AG10803 (cell line): ENCODE data around the gene SMIM12.
"Not testable (repeated sequence)": the region's sequence is repeated elsewhere in the genome, so short reads cannot be mapped to it uniquely, and the experiment has no call there.

Experiments used
- DNase-seq: peaks from one replicate; pipeline ENCODE4 v3.0.0; 2010; ENCODE audit warnings: low read depth
- H3K4me3 ChIP-seq: 2 replicates; pipeline ENCODE4 v1.5.1; 2011; ENCODE audit warnings: mild to moderate bottlenecking, low read length, control low read depth
- CTCF ChIP-seq: conservative IDR thresholded peaks from 2 replicates; pipeline ENCODE4 v1.5.1; 2011; ENCODE audit warnings: mild to moderate bottlenecking, low read length, control low read depth, inconsistent platforms

Gene SMIM12

GRCh38 chr1:34822202-34822601 is 37.3 kb downstream of the SMIM12 start:
- TF ChIP-seq CTCF: no peak
- no peak for DNase-seq
- H3K4me3 ChIP-seq: no peak overlapping the region

DNA sequence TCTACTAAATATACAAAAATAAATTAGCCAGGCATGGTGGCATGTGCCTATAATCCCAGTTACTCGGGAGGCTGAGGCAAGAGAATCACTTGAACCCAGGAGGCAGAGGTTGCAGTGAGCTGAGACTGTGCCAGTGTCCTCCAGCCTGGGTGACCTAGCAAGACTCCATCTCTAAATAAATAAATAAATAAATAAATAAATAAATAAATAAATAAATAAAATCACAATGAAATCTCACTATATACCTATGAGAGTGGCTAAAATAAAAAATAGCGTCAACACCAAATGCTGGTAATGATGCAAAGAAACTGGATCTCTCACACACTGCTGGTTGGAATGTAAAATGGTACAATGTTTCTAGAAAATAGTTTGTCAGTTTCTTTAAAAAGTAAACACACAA is 40.7 kb downstream of the SMIM12 start:
- not testable (repeated sequence) for DNase-seq, H3K4me3 ChIP-seq

DNA sequence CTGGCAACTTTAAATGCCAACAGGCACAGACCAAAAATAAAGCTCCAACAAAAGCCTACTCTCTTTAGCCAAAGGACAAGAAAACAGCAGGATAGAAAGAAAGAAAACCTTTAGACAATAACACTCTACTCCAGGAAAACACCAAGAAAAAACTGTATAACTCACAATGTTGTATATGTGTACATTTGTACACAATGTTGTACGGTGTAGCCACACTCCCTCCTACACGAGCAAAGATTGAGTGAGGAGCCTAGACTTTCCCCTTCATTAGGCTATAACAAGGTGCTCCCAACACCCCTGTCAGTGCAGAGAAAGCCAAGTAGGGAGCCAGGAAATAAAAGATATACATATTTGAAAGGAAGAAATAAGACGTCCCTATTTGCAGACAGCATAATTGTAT is 42.8 kb downstream of the SMIM12 start:
- TF ChIP-seq CTCF: no peak
- no peak overlapping the region for H3K4me3 ChIP-seq
- no peak for DNase-seq

DNA sequence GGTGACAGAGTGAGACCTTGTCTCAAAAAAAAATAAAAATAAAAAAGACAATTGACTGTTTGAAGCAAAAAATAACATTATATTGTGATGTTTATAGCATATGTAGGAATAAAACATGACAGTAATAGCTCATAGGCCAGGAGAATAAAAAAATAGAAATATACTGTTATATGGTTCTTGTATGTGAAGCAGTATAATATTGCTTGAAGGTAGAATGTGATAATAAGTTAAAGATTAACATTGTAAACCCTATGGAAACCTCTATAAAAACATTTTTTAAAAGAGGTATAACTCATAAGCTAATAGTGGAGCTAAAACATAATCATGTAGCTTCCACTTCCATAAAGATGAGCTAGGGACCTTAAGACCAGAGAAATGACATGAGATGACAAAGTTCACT is 43.2 kb downstream of the SMIM12 start:
- DNase-seq: no peak
- TF ChIP-seq CTCF: no peak
- no peak overlapping the region for H3K4me3 ChIP-seq

DNA sequence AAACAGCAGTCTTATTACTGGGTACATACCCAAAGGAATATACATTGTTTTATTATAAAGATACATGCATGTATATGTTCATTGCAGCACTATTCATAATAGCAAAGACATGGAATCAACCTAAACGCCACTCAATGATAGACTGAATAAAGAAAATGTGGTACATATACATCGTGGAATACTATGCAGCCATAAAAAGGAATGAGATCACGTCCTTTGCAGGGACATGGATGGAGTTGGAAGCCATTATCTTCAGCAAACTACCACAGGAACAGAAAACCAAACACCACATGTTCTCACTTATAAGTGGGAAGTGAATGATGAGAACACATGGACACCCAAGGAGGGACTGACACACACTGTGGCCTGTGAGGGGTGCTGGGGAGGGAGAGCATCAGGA is 48.8 kb downstream of the SMIM12 start:
- H3K4me3 ChIP-seq, DNase-seq: not testable (repeated sequence)

DNA sequence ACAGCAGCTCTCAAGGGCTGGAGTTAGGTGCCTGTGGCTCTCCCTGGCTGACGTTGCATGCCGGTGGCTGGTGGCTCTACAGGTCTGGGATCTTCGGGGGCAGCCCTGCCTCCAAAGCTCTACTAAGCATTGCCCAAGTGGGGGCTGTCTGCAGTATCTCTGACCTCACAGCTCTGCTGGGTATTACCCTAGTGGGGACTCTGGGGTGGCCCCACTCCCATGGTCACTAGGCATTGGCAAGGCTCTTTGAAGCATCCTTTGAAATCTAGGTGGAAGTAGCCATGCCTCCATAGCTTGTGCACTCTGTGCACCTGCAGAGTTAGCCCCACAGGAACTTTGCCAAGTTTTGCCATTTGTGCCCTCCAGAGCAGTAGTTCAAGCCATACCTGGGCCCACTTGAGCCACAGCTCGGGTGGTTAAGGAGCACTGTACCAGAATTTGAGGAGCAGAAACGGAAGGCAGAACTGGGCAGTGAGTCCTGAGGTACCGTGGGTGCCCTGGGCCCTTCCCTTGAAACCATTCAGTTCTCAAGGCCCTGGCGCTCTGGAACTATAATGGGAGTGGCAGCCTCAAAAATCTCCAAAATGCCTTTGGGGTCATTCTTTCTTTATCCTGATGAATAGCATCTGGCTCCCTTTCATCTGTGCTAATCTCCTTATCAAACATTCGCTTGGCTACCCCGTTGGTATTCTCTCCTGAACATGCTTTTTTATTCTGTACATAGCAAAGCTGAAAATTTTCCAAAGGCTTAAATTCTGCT is 51.3 kb downstream of the SMIM12 start:
- no peak overlapping the region for H3K4me3 ChIP-seq
- TF ChIP-seq CTCF: no peak

DNA sequence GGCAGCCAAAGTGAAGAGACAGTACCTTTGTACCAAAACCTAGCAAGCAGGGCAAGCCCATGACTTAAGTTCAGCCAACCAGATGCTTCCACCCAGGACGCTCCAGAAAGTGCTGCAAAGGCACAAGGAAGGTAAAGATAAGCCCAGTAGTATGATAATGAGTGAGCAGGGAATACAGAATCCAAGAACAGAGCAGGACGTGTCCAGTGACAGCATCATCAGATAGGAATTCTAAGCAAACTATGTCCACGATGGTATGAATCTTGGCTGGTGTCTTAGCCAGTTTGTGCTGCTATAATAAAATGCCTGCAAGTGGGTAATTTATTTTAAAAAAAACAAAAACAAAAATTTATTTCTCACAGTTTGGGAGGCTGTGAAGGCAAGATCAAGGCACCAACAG is 53.2 kb downstream of the SMIM12 start:
- H3K4me3 ChIP-seq: no peak overlapping the region
- no peak for TF ChIP-seq CTCF
- peak; percentile 59 for DNase-seq

More for the DNA sequence above, 51.3 kb downstream of the SMIM12 start:
- DNase-seq: no peak

GRCh38 chr1:34803770-34804169 is 55.8 kb downstream of the SMIM12 start:
- TF ChIP-seq CTCF: no peak
- no peak overlapping the region for H3K4me3 ChIP-seq
- no peak for DNase-seq
